ENCODE results near the gene MINPP1.
"Not testable (repeated sequence)": the region's sequence is repeated elsewhere in the genome, so short reads cannot be mapped to it uniquely, and the experiment has no call there.

MINPP1 gene

GRCh38 chr10:87575851-87576250 lies 71.2 kb downstream of the MINPP1 start:
- no peak for DNase-seq (ENCODE audit: low read depth, low spot score)

- DNase-seq (ENCODE audit: low read depth, low spot score): no peak
These were observed 73.6 kb downstream of the MINPP1 start for GRCh38 chr10:87578160-87578841.

GRCh38 chr10:87578842-87579401 lies 74.2 kb downstream of the MINPP1 start:
- no peak for DNase-seq (ENCODE audit: low read depth, low spot score)

- no peak for DNase-seq (ENCODE audit: low read depth, low spot score)
These were observed 74.9 kb downstream of the MINPP1 start for GRCh38 chr10:87579563-87579962.

GRCh38 chr10:87580016-87580415 lies 75.3 kb downstream of the MINPP1 start:
- DNase-seq (ENCODE audit: low read depth, low spot score): no peak

GRCh38 chr10:87585565-87586514 lies 81.1 kb downstream of the MINPP1 start:
- DNase-seq (ENCODE audit: low read depth, low spot score): no peak

- no peak for DNase-seq (ENCODE audit: low read depth, low spot score)
These were observed 85.0 kb downstream of the MINPP1 start for GRCh38 chr10:87589645-87590051.

- DNase-seq (ENCODE audit: low read depth, low spot score): no peak
These were observed 86.3 kb downstream of the MINPP1 start for GRCh38 chr10:87590705-87591588.

- DNase-seq (ENCODE audit: low read depth, low spot score): no peak
These were observed 86.8 kb downstream of the MINPP1 start for GRCh38 chr10:87591589-87591886.

- not testable (repeated sequence) for DNase-seq (ENCODE audit: low read depth, low spot score)
These were observed 88.2 kb downstream of the MINPP1 start for GRCh38 chr10:87592920-87593319.

GRCh38 chr10:87593702-87594101 lies 89.0 kb downstream of the MINPP1 start:
- DNase-seq (ENCODE audit: low read depth, low spot score): no peak

- DNase-seq (ENCODE audit: low read depth, low spot score): no peak
These were observed 89.5 kb downstream of the MINPP1 start for GRCh38 chr10:87594181-87594580.

GRCh38 chr10:87594864-87595263 lies 90.2 kb downstream of the MINPP1 start:
- no peak for DNase-seq (ENCODE audit: low read depth, low spot score)

- DNase-seq (ENCODE audit: low read depth, low spot score): no peak
These were observed 91.7 kb downstream of the MINPP1 start for GRCh38 chr10:87596351-87596750.

- DNase-seq (ENCODE audit: low read depth, low spot score): no peak
These were observed 94.0 kb downstream of the MINPP1 start for GRCh38 chr10:87598700-87599099.

- no peak for DNase-seq (ENCODE audit: low read depth, low spot score)
These were observed 95.9 kb downstream of the MINPP1 start for GRCh38 chr10:87600581-87600980.
